DND-41 (cell line): ENCODE data around the gene HSH2D.

Experiments
- EZH2 ChIP-seq: IDR thresholded peaks from 3 replicates; pipeline ENCODE4 v1.6.1; 2012; ENCODE audit warnings: borderline replicate concordance, low read depth, mild to moderate bottlenecking, moderate library complexity, low read length, inconsistent platforms; ENCODE audit not compliant: severe bottlenecking
- TF ChIP-seq, protein P1 (sequence below): IDR thresholded peaks from 2 replicates; pipeline ENCODE4 v1.5.1; 2012; ENCODE audit warnings: borderline replicate concordance, low read length, moderate library complexity, mild to moderate bottlenecking; ENCODE audit not compliant: poor library complexity, severe bottlenecking; ENCODE audit errors: extremely low read depth

DNA sequence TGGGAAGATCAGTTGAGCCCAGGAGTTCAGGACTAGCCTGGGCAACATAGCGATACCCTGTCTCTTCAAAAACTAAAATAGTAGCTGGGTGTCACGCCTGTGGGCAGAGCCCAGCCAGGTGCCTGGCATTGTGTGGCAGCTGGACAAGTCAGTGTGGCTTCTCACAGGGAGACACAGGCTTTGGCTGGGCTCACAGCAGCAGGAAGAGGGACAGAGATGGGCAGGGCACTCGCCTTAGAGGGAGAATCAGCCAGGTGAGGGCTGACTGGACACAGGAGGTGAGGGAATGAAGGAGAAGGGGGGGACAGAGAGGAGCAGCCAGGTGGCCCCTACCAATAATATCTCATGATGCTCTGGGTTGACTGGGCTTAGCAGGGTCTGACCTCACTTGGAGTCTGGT lies 45.0 kb downstream of the HSH2D start:
- no peak for TF ChIP-seq EZH2
- TF ChIP-seq, protein P1, sequence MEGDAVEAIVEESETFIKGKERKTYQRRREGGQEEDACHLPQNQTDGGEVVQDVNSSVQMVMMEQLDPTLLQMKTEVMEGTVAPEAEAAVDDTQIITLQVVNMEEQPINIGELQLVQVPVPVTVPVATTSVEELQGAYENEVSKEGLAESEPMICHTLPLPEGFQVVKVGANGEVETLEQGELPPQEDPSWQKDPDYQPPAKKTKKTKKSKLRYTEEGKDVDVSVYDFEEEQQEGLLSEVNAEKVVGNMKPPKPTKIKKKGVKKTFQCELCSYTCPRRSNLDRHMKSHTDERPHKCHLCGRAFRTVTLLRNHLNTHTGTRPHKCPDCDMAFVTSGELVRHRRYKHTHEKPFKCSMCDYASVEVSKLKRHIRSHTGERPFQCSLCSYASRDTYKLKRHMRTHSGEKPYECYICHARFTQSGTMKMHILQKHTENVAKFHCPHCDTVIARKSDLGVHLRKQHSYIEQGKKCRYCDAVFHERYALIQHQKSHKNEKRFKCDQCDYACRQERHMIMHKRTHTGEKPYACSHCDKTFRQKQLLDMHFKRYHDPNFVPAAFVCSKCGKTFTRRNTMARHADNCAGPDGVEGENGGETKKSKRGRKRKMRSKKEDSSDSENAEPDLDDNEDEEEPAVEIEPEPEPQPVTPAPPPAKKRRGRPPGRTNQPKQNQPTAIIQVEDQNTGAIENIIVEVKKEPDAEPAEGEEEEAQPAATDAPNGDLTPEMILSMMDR = no peak
